Measurements from ENCODE around the gene STIMATE.

The STIMATE gene

GRCh38 chr3:52791366-52791765 is 106.0 kb downstream of the STIMATE start:
- H3K27ac ChIP-seq, result no peak overlapping the region
- no peak for TF ChIP-seq CTCF (conservative IDR thresholded peaks at IDR 0.05)

- no peak for TF ChIP-seq CTCF (conservative IDR thresholded peaks at IDR 0.05)
- no peak overlapping the region for H3K27ac ChIP-seq
Measured at GRCh38 chr3:52790741-52791140, 106.6 kb downstream of the STIMATE start.

DNA sequence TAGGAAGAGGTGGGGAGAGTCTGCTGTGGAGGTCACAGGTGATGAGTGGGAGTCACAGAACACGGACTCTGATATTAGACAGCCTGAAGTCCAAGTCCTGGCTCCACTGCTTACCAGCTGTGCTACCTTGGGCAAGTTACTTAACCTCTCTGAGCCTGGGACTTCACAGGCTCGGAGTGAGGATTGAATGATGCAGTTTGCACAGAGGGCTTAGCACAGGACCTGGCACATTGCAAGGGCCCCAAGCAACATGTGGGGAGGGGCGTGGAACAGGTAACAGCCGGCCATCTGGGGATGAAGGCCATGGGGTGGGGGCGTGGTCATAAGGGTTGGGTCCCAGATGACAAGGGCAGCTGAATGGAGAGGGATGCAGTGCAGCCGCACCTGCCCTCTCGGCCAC is 107.0 kb downstream of the STIMATE start:
- no peak overlapping the region for H3K27ac ChIP-seq

GRCh38 chr3:52789746-52790040 is 107.7 kb downstream of the STIMATE start:
- no peak for TF ChIP-seq CTCF (conservative IDR thresholded peaks at IDR 0.05)
- no peak overlapping the region for H3K27ac ChIP-seq

More for the DNA sequence above, 107.0 kb downstream of the STIMATE start:
- no peak for TF ChIP-seq CTCF (conservative IDR thresholded peaks at IDR 0.05)

GRCh38 chr3:52788890-52789745 is 108.2 kb downstream of the STIMATE start:
- no peak overlapping the region for H3K27ac ChIP-seq
- no peak for TF ChIP-seq CTCF (conservative IDR thresholded peaks at IDR 0.05)

DNA sequence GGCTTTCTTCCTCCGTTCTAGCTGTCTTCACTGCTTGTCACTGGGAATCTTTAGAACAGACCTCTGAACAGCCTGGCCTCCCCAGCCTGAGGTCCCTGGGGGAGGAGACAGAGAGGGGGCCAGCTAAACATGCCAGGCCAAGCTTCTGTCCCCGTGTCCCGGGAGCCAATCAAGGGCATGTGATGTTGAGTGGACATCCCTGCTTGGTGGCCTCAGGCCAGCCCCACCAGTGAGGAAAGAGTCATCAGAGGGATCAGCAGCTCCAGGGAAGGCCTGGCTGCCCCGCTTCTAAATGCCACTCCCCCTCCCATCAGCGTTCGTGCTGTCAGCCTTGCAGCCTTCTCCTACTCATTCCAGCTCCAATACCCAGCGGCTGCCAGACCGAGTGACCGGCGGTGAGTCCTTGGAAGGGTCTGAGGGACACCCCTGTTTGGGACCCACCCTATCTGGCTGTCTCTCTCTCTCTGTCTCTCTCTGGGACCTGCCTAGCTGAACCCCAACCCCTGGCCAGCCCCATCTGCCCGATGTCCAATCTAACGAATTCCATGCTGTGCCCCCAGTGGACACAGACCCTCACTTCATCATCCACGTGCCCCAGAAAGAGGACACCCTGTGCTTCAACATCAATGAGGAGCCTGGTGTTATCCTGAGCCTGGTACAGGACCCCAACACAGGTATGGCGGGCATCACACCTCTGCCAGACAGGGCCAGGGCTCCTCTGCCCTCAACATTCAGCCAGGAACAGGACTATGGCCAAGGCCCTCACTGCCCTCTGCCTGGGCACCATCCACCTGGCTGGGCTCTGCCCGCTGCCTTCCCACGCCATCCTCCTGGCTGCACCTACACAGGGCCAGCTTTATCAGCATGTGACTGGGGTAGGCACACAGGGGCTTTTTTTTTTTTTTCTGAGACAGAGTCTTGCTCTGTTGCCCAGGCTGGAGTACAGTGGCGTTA is 109.4 kb downstream of the STIMATE start:
- no peak for TF ChIP-seq CTCF (conservative IDR thresholded peaks at IDR 0.05)

GRCh38 chr3:52787246-52787645 is 110.1 kb downstream of the STIMATE start:
- H3K27ac ChIP-seq, result no peak overlapping the region
- TF ChIP-seq CTCF (conservative IDR thresholded peaks at IDR 0.05), result no peak

More for the DNA sequence above, 109.4 kb downstream of the STIMATE start:
- H3K27ac ChIP-seq, result no peak overlapping the region

Measured in VCaP (cell line).